ENCODE measurements around the gene WEE2. TPM values are rescaled to one million over a fixed set of nuclear protein-coding genes. Genes with fewer than 3 reads are reported as not detected.
A peak's percentile ranks its signal among the peaks of the same experiment; 100 is the strongest.

The WEE2 gene
- total RNA-seq, 2 experiments from 2014 or later = 0.08 to 0.14 TPM

- intact Hi-C loops (cut with DNase I, micrococcal nuclease) = loop anchor here in 1 of 2 experiments (1.0 to 10.0 kb wide), 2 partner anchors 83 to 1042 kb away; partner anchors contain the start of gene NDUFB2
- peaks cover 25% of the 10 kb centered on the region for H3K4me1 ChIP-seq (ENCODE audit: insufficient read depth, low read length)
- Mint-ChIP-seq H3K9me3 (no peaks in the 10 kb centered on the region), H3K4me1 (ENCODE audit: low read depth) (peaks cover 43% of the 10 kb centered on the region), H3K36me3 (ENCODE audit: low read depth) (peaks cover 42% of the 10 kb centered on the region), H3K27me3 (no peaks in the 10 kb centered on the region), H3K4me3 (peak overlapping the region; percentile 97), H3K27ac (peak overlapping the region; percentile 93)
- ATAC-seq (ENCODE audit: poor library complexity) (no peak), DNase-seq (peak in 8 of 14 experiments; percentile 3 to 61 (median 24))
- ChIA-PET POLR2A (interaction anchor here (0.6 to 3.2 kb wide), 21 partner anchors 8 to 1674 kb away, joined by 3 to 103 read pairs (median 5); partner anchors contain the start of genes AGK, DENND11, MRPS33 and PARP12), CTCF (interaction anchor here (0.7 to 2.3 kb wide), 17 partner anchors 9 to 722 kb away, joined by 3 to 38 read pairs (median 5); partner anchors contain the start of genes DENND11, MRPS33 and WEE2)
- peak overlapping the region; percentile 76 for H3K4me3 ChIP-seq (ENCODE audit: low read length)
- peaks cover 29% of the 10 kb centered on the region for H3K36me3 ChIP-seq (ENCODE audit: insufficient read depth, low read length)
- no peaks in the 10 kb centered on the region for H3K27me3 ChIP-seq (ENCODE audit: control insufficient read depth in 1 of 2, insufficient read depth in 2 of 2, low read length in 2 of 2)
- no peaks in the 10 kb centered on the region for H3K9me3 ChIP-seq (ENCODE audit: control insufficient read depth in 1 of 2, insufficient read depth in 1 of 2, low read length in 2 of 2)
- peak overlapping the region; percentile 86 to 89 for H3K27ac ChIP-seq (ENCODE audit: low read depth in 1 of 2, low read length in 2 of 2)
- TF ChIP-seq CTCF (IDR thresholded peaks at IDR 0.05) = no peak
Measured at GRCh38 chr7:141737118-141737835, 29.1 kb downstream of the WEE2 start.

GRCh38 chr7:141737836-141738591 lies 29.9 kb downstream of the WEE2 start, which contains the start of gene SSBP1:
Gene SSBP1 (plus strand): TSS chr7:141738358. CDS start chr7:141739167, 809 bp downstream.
- ChIA-PET POLR2A (interaction anchor here (0.6 to 3.2 kb wide), 25 partner anchors 9 to 1675 kb away, joined by 3 to 103 read pairs (median 4); partner anchors contain the start of genes AGK, DENND11, MRPS33 and PARP12), CTCF (interaction anchor here (0.7 to 2.3 kb wide), 17 partner anchors 9 to 723 kb away, joined by 3 to 38 read pairs (median 5); partner anchors contain the start of genes DENND11, MRPS33 and WEE2)
- peak; percentile 82 for ATAC-seq (ENCODE audit: poor library complexity)
- no peaks in the 10 kb centered on the region for H3K27me3 ChIP-seq (ENCODE audit: control insufficient read depth in 1 of 2, insufficient read depth in 2 of 2, low read length in 2 of 2)
- peaks cover 35% of the 10 kb centered on the region for H3K36me3 ChIP-seq (ENCODE audit: insufficient read depth, low read length)
- Mint-ChIP-seq H3K27me3 (no peaks in the 10 kb centered on the region), H3K4me1 (ENCODE audit: low read depth) (peaks cover 46% of the 10 kb centered on the region), H3K27ac (peak within 1 kb of the TSS; percentile 93), H3K9me3 (no peaks in the 10 kb centered on the region), H3K36me3 (ENCODE audit: low read depth) (peaks cover 48% of the 10 kb centered on the region), H3K4me3 (peak within 1 kb of the TSS; percentile 97)
- peaks cover 25% of the 10 kb centered on the region for H3K4me1 ChIP-seq (ENCODE audit: insufficient read depth, low read length)
- peak within 1 kb of the TSS; percentile 86 to 89 for H3K27ac ChIP-seq (ENCODE audit: low read depth in 1 of 2, low read length in 2 of 2)
- intact Hi-C loops (cut with DNase I, micrococcal nuclease) = loop anchor here (1.0 to 10.0 kb wide), 7 partner anchors 37 to 1043 kb away; partner anchors contain the start of genes AGK (in 2 of the 2), MRPS33 (in 2 of the 2) and NDUFB2 (in 1 of the 2)
- DNase-seq = peak; percentile 83 to 97 (median 88)
- no peaks in the 10 kb centered on the region for H3K9me3 ChIP-seq (ENCODE audit: control insufficient read depth in 1 of 2, insufficient read depth in 1 of 2, low read length in 2 of 2)
- H3K4me3 ChIP-seq (ENCODE audit: low read length) = peak within 1 kb of the TSS; percentile 76
- TF ChIP-seq CTCF (IDR thresholded peaks at IDR 0.05) = peak; percentile 95

GRCh38 chr7:141738592-141739013 lies 30.4 kb downstream of the WEE2 start:
- Mint-ChIP-seq H3K36me3 (ENCODE audit: low read depth) (peaks cover 54% of the 10 kb centered on the region), H3K4me3 (peak overlapping the region; percentile 97), H3K27ac (peak overlapping the region; percentile 93), H3K27me3 (no peaks in the 10 kb centered on the region), H3K4me1 (ENCODE audit: low read depth) (peaks cover 52% of the 10 kb centered on the region), H3K9me3 (no peaks in the 10 kb centered on the region)
- Histone ChIP-seq H3K27ac (ENCODE audit: low read depth in 1 of 2, low read length in 2 of 2) (peak overlapping the region; percentile 86 to 89), H3K9me3 (ENCODE audit: control insufficient read depth in 1 of 2, insufficient read depth in 1 of 2, low read length in 2 of 2) (no peaks in the 10 kb centered on the region), H3K27me3 (ENCODE audit: control insufficient read depth in 1 of 2, insufficient read depth in 2 of 2, low read length in 2 of 2) (no peaks in the 10 kb centered on the region), H3K4me3 (ENCODE audit: low read length) (peak overlapping the region; percentile 76), H3K4me1 (ENCODE audit: insufficient read depth, low read length) (peaks cover 25% of the 10 kb centered on the region), H3K36me3 (ENCODE audit: insufficient read depth, low read length) (peaks cover 41% of the 10 kb centered on the region)
- no peak for TF ChIP-seq CTCF (IDR thresholded peaks at IDR 0.05)
- ChIA-PET POLR2A (interaction anchor here (0.6 to 3.2 kb wide), 16 partner anchors 10 to 1675 kb away, joined by 3 to 103 read pairs (median 7); partner anchors contain the start of genes AGK, DENND11, MRPS33 and PARP12), CTCF (interaction anchor here (1.2 to 2.3 kb wide), 10 partner anchors 10 to 724 kb away, joined by 4 to 38 read pairs (median 8); partner anchors contain the start of genes DENND11, MRPS33 and WEE2)
- no peak for ATAC-seq (ENCODE audit: poor library complexity)
- intact Hi-C loops (cut with DNase I, micrococcal nuclease) = loop anchor here (1.0 to 10.0 kb wide), 7 partner anchors 37 to 1044 kb away; partner anchors contain the start of genes AGK (in 2 of the 2), MRPS33 (in 2 of the 2) and NDUFB2 (in 1 of the 2)
- DNase-seq = no peak
